Upper lobe of right lung (tissue), 1 donor: ENCODE results near the gene NCKAP5. TPM values are rescaled to one million over a fixed set of nuclear protein-coding genes. Genes with fewer than 3 reads are reported as not detected.
"Not testable (repeated sequence)": the region's sequence is repeated elsewhere in the genome, so short reads cannot be mapped to it uniquely, and the experiment has no call there.

Experiments used
- ATAC-seq: fragments of 200-7000 bp; cut with Tn5 transposase; one replicate; pipeline ENCODE4 v1.9.1; 2020; ENCODE audit warnings: mild to moderate bottlenecking, moderate library complexity
- DNase-seq: peaks from one replicate; pipeline ENCODE4 v3.0.0-alpha.2; 2020
- H3K27ac ChIP-seq: fragments of 200-600 bp; one replicate; pipeline ENCODE4 v1.8.0; 2022
- H3K27me3 ChIP-seq: fragments of 200-600 bp; one replicate; pipeline ENCODE4 v1.8.0; 2022; ENCODE audit warnings: mild to moderate bottlenecking
- H3K36me3 ChIP-seq: fragments of 200-600 bp; one replicate; pipeline ENCODE4 v1.8.0; 2022
- H3K4me1 ChIP-seq: fragments of 200-600 bp; one replicate; pipeline ENCODE4 v1.8.0; 2022
- H3K4me3 ChIP-seq: fragments of 200-600 bp; one replicate; pipeline ENCODE4 v1.8.0; 2022; ENCODE audit warnings: mild to moderate bottlenecking
- H3K9me3 ChIP-seq: fragments of 200-600 bp; one replicate; pipeline ENCODE4 v1.8.0; 2022
- CTCF ChIP-seq: fragments of 200-600 bp; IDR thresholded peaks from one replicate; pipeline ENCODE4 v1.8.0; 2022; ENCODE audit warnings: antibody characterized with exemption
- intact Hi-C: fragments of 100-400 bp; cut with DNase I; formaldehyde crosslinking; loops from one replicate; pipeline ENCODE4 v1.11.0; 2022
- total RNA-seq: library from RNA; stranded (reverse); fragmentation: NEBNext Ultra II Directional; extraction: Animal tissue kit (Norgen Biotek cat#: 25700); gene quantifications from one replicate; pipeline ENCODE4 v1.2.1, GENCODE V29; 2021
- donor health status: DM: no; HTN: yes; CAD: no; lungs with severe emphysema.

The NCKAP5 gene
- total RNA-seq, 1 donor from 2014 or later, result 40.8 TPM

GRCh38 chr2:132811148-132811915 is 756.9 kb downstream of the NCKAP5 start:
- ATAC-seq (no peak), DNase-seq (no peak)
- H3K4me1 ChIP-seq, result no peaks in the 10 kb centered on the region
- TF ChIP-seq CTCF, result no peak
- no peak overlapping the region for H3K27ac ChIP-seq
- intact Hi-C loops, result no loop called here
- no peaks in the 10 kb centered on the region for H3K9me3 ChIP-seq
- H3K27me3 ChIP-seq, result no peaks in the 10 kb centered on the region
- H3K36me3 ChIP-seq, result no peaks in the 10 kb centered on the region
- H3K4me3 ChIP-seq, result no peak overlapping the region

DNA sequence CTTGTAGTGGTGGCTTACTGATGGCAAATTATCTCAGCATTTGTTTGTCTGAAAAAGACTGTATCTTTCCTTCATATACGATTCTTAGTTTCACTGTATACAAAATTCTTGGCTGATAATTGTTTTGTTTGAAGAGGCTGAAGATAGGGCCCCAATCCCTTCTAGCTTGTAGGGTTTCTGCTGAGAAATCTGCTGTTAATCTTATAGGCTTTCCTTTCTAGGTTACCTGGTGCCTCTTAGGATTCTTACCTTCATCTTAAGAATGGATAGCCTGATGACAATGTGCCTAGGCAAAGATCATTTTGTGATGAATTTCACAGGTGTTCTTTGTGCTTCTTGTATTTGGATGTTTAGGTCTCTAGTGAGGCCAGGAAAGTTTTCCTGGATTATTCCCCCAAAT is 758.3 kb downstream of the NCKAP5 start:
- ATAC-seq, intact Hi-C loops: not testable (repeated sequence)

DNA sequence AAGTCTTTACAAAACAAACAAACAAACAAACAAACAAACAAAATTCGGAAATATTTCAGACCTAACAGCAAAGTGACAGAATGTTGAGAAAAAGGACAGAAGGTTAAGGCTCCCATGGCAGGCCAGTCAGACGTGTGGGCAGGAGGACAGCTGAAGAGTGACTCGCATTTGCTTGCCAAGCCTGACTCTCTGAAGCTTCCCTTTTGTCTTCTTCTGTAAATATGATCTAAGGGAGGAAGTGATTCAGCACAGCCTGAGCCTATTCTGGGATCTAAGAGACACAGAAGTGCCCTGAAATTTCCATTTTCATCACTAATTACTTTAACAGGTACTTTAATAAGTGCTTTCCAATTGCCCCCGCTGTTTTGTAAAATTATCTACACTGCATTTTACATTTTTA is 764.2 kb downstream of the NCKAP5 start:
- no peaks in the 10 kb centered on the region for H3K36me3 ChIP-seq
- intact Hi-C loops, result no loop called here
- H3K4me1 ChIP-seq, result no peaks in the 10 kb centered on the region
- H3K27me3 ChIP-seq, result no peaks in the 10 kb centered on the region
- no peak for TF ChIP-seq CTCF
- peak; percentile 87 for ATAC-seq
- H3K9me3 ChIP-seq, result no peaks in the 10 kb centered on the region
- no peak overlapping the region for H3K4me3 ChIP-seq
- DNase-seq, result no peak
- H3K27ac ChIP-seq, result no peak overlapping the region

More for the DNA sequence above, 758.3 kb downstream of the NCKAP5 start:
- DNase-seq, H3K27me3 ChIP-seq, H3K36me3 ChIP-seq, H3K9me3 ChIP-seq, H3K4me1 ChIP-seq, H3K27ac ChIP-seq, H3K4me3 ChIP-seq: not testable (repeated sequence)

- Histone ChIP-seq H3K4me1 (no peaks in the 10 kb centered on the region), H3K27ac (no peak overlapping the region), H3K36me3 (no peaks in the 10 kb centered on the region), H3K9me3 (no peaks in the 10 kb centered on the region), H3K4me3 (no peak overlapping the region), H3K27me3 (no peaks in the 10 kb centered on the region)
- DNase-seq (no peak), ATAC-seq (no peak)
- TF ChIP-seq CTCF, result no peak
- intact Hi-C loops, result no loop called here
Measured at GRCh38 chr2:132798341-132798740, 769.9 kb downstream of the NCKAP5 start.

- no peak for TF ChIP-seq CTCF
- intact Hi-C loops, result no loop called here
- no peak overlapping the region for H3K4me3 ChIP-seq
- H3K4me1 ChIP-seq, result no peaks in the 10 kb centered on the region
- no peak for DNase-seq
- H3K36me3 ChIP-seq, result no peaks in the 10 kb centered on the region
- ATAC-seq, result peak; percentile 26
- no peaks in the 10 kb centered on the region for H3K27me3 ChIP-seq
- no peaks in the 10 kb centered on the region for H3K9me3 ChIP-seq
- no peak overlapping the region for H3K27ac ChIP-seq
Measured at GRCh38 chr2:132797556-132797955, 770.7 kb downstream of the NCKAP5 start.

DNA sequence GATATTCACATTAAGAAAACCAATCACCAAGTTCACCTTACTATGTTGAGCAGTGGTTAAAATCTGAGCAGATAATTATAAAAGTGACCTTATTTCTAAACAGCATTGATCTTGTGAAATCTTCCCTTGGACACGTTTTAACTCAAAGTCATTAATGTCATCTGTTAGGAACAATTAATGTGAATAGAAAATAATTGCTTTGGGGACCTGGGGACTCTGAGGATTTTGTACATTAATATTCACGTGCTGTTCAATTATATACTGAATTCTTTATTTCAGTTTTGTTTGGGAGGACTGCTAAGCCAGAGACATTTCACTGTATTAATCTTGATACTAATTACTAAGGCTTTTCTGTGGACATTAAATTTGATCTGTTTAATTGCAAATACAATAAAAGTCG is 771.2 kb downstream of the NCKAP5 start:
- no peak for DNase-seq
- H3K4me1 ChIP-seq, result no peaks in the 10 kb centered on the region
- TF ChIP-seq CTCF, result no peak
- no peak overlapping the region for H3K27ac ChIP-seq
- intact Hi-C loops, result no loop called here
- no peaks in the 10 kb centered on the region for H3K36me3 ChIP-seq
- no peak overlapping the region for H3K4me3 ChIP-seq
- no peaks in the 10 kb centered on the region for H3K27me3 ChIP-seq
- no peaks in the 10 kb centered on the region for H3K9me3 ChIP-seq
- no peak for ATAC-seq
